ENCODE measurements around the gene CITED2. TPM values are rescaled to one million over a fixed set of nuclear protein-coding genes. Genes with fewer than 3 reads are reported as not detected.

The CITED2 gene
- total RNA-seq, 1 experiment from 2014 or later: 54.0 TPM

- H3K9me2 ChIP-seq (ENCODE audit: insufficient read depth): no peaks in the 10 kb centered on the region
- TF ChIP-seq EZH2 (IDR thresholded peaks at IDR 0.05; ENCODE audit: low read depth): no peak
- TF ChIP-seq, protein P1, sequence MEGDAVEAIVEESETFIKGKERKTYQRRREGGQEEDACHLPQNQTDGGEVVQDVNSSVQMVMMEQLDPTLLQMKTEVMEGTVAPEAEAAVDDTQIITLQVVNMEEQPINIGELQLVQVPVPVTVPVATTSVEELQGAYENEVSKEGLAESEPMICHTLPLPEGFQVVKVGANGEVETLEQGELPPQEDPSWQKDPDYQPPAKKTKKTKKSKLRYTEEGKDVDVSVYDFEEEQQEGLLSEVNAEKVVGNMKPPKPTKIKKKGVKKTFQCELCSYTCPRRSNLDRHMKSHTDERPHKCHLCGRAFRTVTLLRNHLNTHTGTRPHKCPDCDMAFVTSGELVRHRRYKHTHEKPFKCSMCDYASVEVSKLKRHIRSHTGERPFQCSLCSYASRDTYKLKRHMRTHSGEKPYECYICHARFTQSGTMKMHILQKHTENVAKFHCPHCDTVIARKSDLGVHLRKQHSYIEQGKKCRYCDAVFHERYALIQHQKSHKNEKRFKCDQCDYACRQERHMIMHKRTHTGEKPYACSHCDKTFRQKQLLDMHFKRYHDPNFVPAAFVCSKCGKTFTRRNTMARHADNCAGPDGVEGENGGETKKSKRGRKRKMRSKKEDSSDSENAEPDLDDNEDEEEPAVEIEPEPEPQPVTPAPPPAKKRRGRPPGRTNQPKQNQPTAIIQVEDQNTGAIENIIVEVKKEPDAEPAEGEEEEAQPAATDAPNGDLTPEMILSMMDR (conservative IDR thresholded peaks at IDR 0.05): no peak
- ChIA-PET CTCF (no interaction called here), POLR2A (ENCODE audit: unreplicated experiment) (no interaction called here)
- peaks cover 40% of the 10 kb centered on the region for H3K79me2 ChIP-seq (ENCODE audit: low read depth)
- no peak overlapping the region for H3K4me2 ChIP-seq
- no TSS peak for BruUV-seq (replicated peaks)
- peaks cover 36% of the 10 kb centered on the region for H3K4me1 ChIP-seq (replicated peaks; ENCODE audit: insufficient read depth)
- H3K9me3 ChIP-seq (ENCODE audit: insufficient read depth, low read depth): no peaks in the 10 kb centered on the region
- H3F3A ChIP-seq (ENCODE audit: insufficient read depth, low read depth): peaks cover 32% of the 10 kb centered on the region
- intact Hi-C loops (cut with micrococcal nuclease; ENCODE audit: unreplicated experiment): loop anchor here (1.0 to 10.0 kb wide), 3 partner anchors 149 to 1552 kb away; no protein-coding TSS in a partner anchor
- no peaks in the 10 kb centered on the region for H3K27me3 ChIP-seq (ENCODE audit: insufficient read depth, low read depth)
- peaks cover 18% of the 10 kb centered on the region for H4K20me1 ChIP-seq (ENCODE audit: insufficient read depth)
- no peak overlapping the region for H3K4me3 ChIP-seq
- H3K27ac ChIP-seq: no peak overlapping the region
- DNase-seq: no peak
- peaks cover 23% of the 10 kb centered on the region for H3K36me3 ChIP-seq (ENCODE audit: low read depth)
- H2AFZ ChIP-seq: no peak overlapping the region
Observed at GRCh38 chr6:139368661-139369060, 5.8 kb downstream of the CITED2 start.

- H3K27me3 ChIP-seq (ENCODE audit: insufficient read depth, low read depth): no peaks in the 10 kb centered on the region
- no peak overlapping the region for H2AFZ ChIP-seq
- intact Hi-C loops (cut with micrococcal nuclease; ENCODE audit: unreplicated experiment): loop anchor here (2.0 to 10.0 kb wide), 2 partner anchors 1363 to 1553 kb away; no protein-coding TSS in a partner anchor
- no TSS peak for BruUV-seq (replicated peaks)
- H3K27ac ChIP-seq: no peak overlapping the region
- H4K20me1 ChIP-seq (ENCODE audit: insufficient read depth): peaks cover 13% of the 10 kb centered on the region
- H3K9me2 ChIP-seq (ENCODE audit: insufficient read depth): no peaks in the 10 kb centered on the region
- peaks cover 20% of the 10 kb centered on the region for H3K36me3 ChIP-seq (ENCODE audit: low read depth)
- no peak for TF ChIP-seq EZH2 (IDR thresholded peaks at IDR 0.05; ENCODE audit: low read depth)
- TF ChIP-seq, protein P1 (conservative IDR thresholded peaks at IDR 0.05): no peak
- H3K9me3 ChIP-seq (ENCODE audit: insufficient read depth, low read depth): no peaks in the 10 kb centered on the region
- peaks cover 32% of the 10 kb centered on the region for H3K79me2 ChIP-seq (ENCODE audit: low read depth)
- no peak overlapping the region for H3K4me3 ChIP-seq
- no peak for DNase-seq
- ChIA-PET CTCF (no interaction called here), POLR2A (ENCODE audit: unreplicated experiment) (interaction anchor here (0.6 kb wide), 1 partner anchor 284 kb away, joined by 3 read pairs; no protein-coding TSS in a partner anchor)
- H3K4me2 ChIP-seq: no peak overlapping the region
- peaks cover 36% of the 10 kb centered on the region for H3K4me1 ChIP-seq (replicated peaks; ENCODE audit: insufficient read depth)
- H3F3A ChIP-seq (ENCODE audit: insufficient read depth, low read depth): peaks cover 30% of the 10 kb centered on the region
Observed at GRCh38 chr6:139367810-139368351, 6.6 kb downstream of the CITED2 start.

- Histone ChIP-seq H3K27me3 (ENCODE audit: insufficient read depth, low read depth) (no peaks in the 10 kb centered on the region), H3K9me3 (ENCODE audit: insufficient read depth, low read depth) (no peaks in the 10 kb centered on the region), H3K4me2 (no peak overlapping the region), H3K4me1 (replicated peaks; ENCODE audit: insufficient read depth) (peaks cover 14% of the 10 kb centered on the region), H3K36me3 (ENCODE audit: low read depth) (no peaks in the 10 kb centered on the region), H3K4me3 (no peak overlapping the region), H3K9me2 (ENCODE audit: insufficient read depth) (no peaks in the 10 kb centered on the region), H3K27ac (no peak overlapping the region), H4K20me1 (ENCODE audit: insufficient read depth) (no peaks in the 10 kb centered on the region), H2AFZ (no peak overlapping the region), H3F3A (ENCODE audit: insufficient read depth, low read depth) (peaks cover 13% of the 10 kb centered on the region), H3K79me2 (ENCODE audit: low read depth) (0 out of 2 replicates have a peak, but pooled peaks cover 3% of the 10 kb centered on the region)
- DNase-seq: no peak
- POLR2A ChIA-PET (ENCODE audit: unreplicated experiment): interaction anchor here (0.6 to 0.7 kb wide), 2 partner anchors 9 to 351 kb away, joined by 3 read pairs; partner anchors contain the start of gene CITED2
- CTCF ChIA-PET: interaction anchor here (0.8 to 1.8 kb wide), 3 partner anchors 134 to 638 kb away, joined by 3 to 12 read pairs (median 5); no protein-coding TSS in a partner anchor
- BruUV-seq (replicated peaks): no TSS peak
- TF ChIP-seq EZH2 (IDR thresholded peaks at IDR 0.05; ENCODE audit: low read depth): no peak
- TF ChIP-seq, protein P1 (conservative IDR thresholded peaks at IDR 0.05): no peak
- intact Hi-C loops (cut with micrococcal nuclease; ENCODE audit: unreplicated experiment): loop anchor here (1.0 to 10.0 kb wide), 5 partner anchors 135 to 1360 kb away; no protein-coding TSS in a partner anchor
Observed at GRCh38 chr6:139364982-139365379, 9.5 kb downstream of the CITED2 start.

Data from PC-9 (cell line).